Keratinocyte (primary cell): Measurements from ENCODE around the gene ZC3H7A. TPM values are rescaled to one million over a fixed set of nuclear protein-coding genes. Genes with fewer than 3 reads are reported as not detected.

Experiments
- DNase-seq: peaks from one replicate; pipeline ENCODE4 v3.0.0-alpha.2; 2011; ENCODE audit warnings: low read depth, missing footprints, low spot score
- FAIRE-seq: peaks from 2 replicates; lab custom pipeline; 2011; peaks lifted over from hg19 to GRCh38; lab: Jason Lieb, UNC
- H2AFZ ChIP-seq: 2 replicates; pipeline ENCODE4 v1.6.0; 2012; ENCODE audit warnings: low read length, control low read depth, inconsistent platforms; ENCODE audit not compliant: control insufficient read depth
- H3K27ac ChIP-seq: 2 replicates; pipeline ENCODE4 v1.5.1; 2011; ENCODE audit warnings: low read length; ENCODE audit not compliant: control insufficient read depth, insufficient read depth
- H3K27me3 ChIP-seq: 3 replicates; pipeline ENCODE4 v1.6.0; 2011; ENCODE audit warnings: low read length; ENCODE audit not compliant: control insufficient read depth, insufficient read depth; ENCODE audit errors: extremely low read depth
- H3K36me3 ChIP-seq, 2 experiments: 2 replicates in 1 of 2; 3 replicates in 1 of 2; pipeline ENCODE4 v1.5.1; 2011; ENCODE audit warnings: low read length in 2 of 2, mild to moderate bottlenecking in 1 of 2; ENCODE audit not compliant: control insufficient read depth in 2 of 2, insufficient read depth in 2 of 2; ENCODE audit errors: extremely low read depth in 1 of 2
- H3K4me1 ChIP-seq: 3 replicates; pipeline ENCODE4 v1.5.1; 2011; ENCODE audit warnings: low read length; ENCODE audit not compliant: control insufficient read depth, insufficient read depth; ENCODE audit errors: extremely low read depth
- H3K4me2 ChIP-seq: 3 replicates; pipeline ENCODE4 v1.6.0; 2011; ENCODE audit warnings: low read depth, low read length; ENCODE audit not compliant: control insufficient read depth, insufficient read depth; ENCODE audit errors: extremely low read depth
- H3K4me3 ChIP-seq, 3 experiments: fragments of 200-600 bp in 1 of 3; sonication (generic) in 1 of 3; 2 replicates in 2 of 3; 3 replicates in 1 of 3; pipeline ENCODE4 v1.5.1; 2011 to 2016; ENCODE audit warnings: low read length in 3 of 3, mild to moderate bottlenecking in 3 of 3, control low read depth in 2 of 3, inconsistent platforms in 1 of 3, low read depth in 1 of 3, mixed read lengths in 1 of 3, mixed run types in 1 of 3, moderate library complexity in 1 of 3; ENCODE audit not compliant: control insufficient read depth in 2 of 3, insufficient read depth in 2 of 3; ENCODE audit errors: extremely low read depth in 1 of 3
- H3K79me2 ChIP-seq: 2 replicates; pipeline ENCODE4 v1.6.0; 2012; ENCODE audit warnings: low read length; ENCODE audit not compliant: control insufficient read depth, insufficient read depth
- H3K9ac ChIP-seq: 3 replicates; pipeline ENCODE4 v1.6.0; 2011; ENCODE audit warnings: low read length; ENCODE audit not compliant: control insufficient read depth, insufficient read depth; ENCODE audit errors: extremely low read depth
- H3K9me1 ChIP-seq: 3 replicates; pipeline ENCODE4 v1.6.0; 2011; ENCODE audit warnings: low read length; ENCODE audit not compliant: control insufficient read depth, insufficient read depth; ENCODE audit errors: extremely low read depth
- H3K9me3 ChIP-seq: 2 replicates; pipeline ENCODE4 v1.5.1; 2012; ENCODE audit warnings: low read depth, low read length; ENCODE audit not compliant: control insufficient read depth
- H4K20me1 ChIP-seq: 3 replicates; pipeline ENCODE4 v1.6.0; 2011; ENCODE audit warnings: low read length; ENCODE audit not compliant: control insufficient read depth, insufficient read depth; ENCODE audit errors: extremely low read depth
- EZH2 ChIP-seq: IDR thresholded peaks from one replicate; pipeline ENCODE4 v1.6.1; 2012; ENCODE audit warnings: inconsistent platforms, mild to moderate bottlenecking, low read length, moderate library complexity
- dilution Hi-C: fragments of 300-500 bp; cut with MboI; formaldehyde crosslinking; loops from one replicate; pipeline ENCODE4 v1.7.0; 2020; ENCODE audit warnings: low sequenced_read_pairs; ENCODE audit not compliant: extremely low pct_ligation_motif_present
- polyA plus RNA-seq, 5 experiments: library from polyadenylated mRNA; depleted of rRNA in 3 of 5; stranded (reverse) in 3 of 5; stranded (forward) in 1 of 5; unstranded in 1 of 5; fragments of >200 nt; gene quantifications; 1 replicate in 1 of 5; 2 replicates in 3 of 5; 3 replicates in 1 of 5; pipeline versions ENCODE4 v1.2.1 to v1.2.3, GENCODE V29; 2011 to 2012; ENCODE audit warnings: missing spikeins in 2 of 5, low read depth in 1 of 5, low replicate concordance in 1 of 5
- TF ChIP-seq, protein P1 (sequence below), 3 experiments: IDR thresholded peaks in 1 of 3; conservative IDR thresholded peaks in 1 of 3; optimal IDR thresholded peaks in 1 of 3; 2 replicates in 2 of 3; 3 replicates in 1 of 3; pipeline versions ENCODE3 to v1.5.1; 2011; ENCODE audit warnings: low read length in 3 of 3, mild to moderate bottlenecking in 3 of 3, moderate library complexity in 2 of 3, control low read depth in 1 of 3, inconsistent platforms in 1 of 3; ENCODE audit not compliant: insufficient read depth in 2 of 3; ENCODE audit errors: extremely low read depth in 1 of 3

The ZC3H7A gene
- polyA plus RNA-seq, 1 donor (not counting 4 experiments of a cell fraction or from before 2014, with no cell fraction given): 43.9 TPM

DNA sequence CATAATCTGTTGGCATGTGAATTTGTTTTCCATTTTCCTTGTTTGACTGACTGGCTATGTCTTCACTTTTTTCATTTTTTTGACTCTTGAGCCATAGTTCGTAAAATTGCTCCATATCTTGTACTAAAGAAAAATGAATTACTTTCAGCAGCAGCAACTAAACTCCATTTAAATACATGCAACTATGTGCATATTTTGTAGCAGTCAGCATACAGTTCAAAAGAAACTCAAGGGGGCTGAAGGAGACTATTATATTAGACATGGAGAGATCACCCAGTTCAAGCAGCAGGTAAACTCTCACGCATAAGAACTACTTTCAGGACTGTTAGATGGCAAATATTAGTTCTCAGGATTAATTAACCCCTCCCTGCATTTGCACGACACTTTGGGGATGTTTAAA lies 40.8 kb downstream of the ZC3H7A start:
- Histone ChIP-seq H3K9me3 (no peaks in the 10 kb centered on the region), H3K4me2 (no peak overlapping the region), H3K79me2 (no peaks in the 10 kb centered on the region), H3K27ac (no peak overlapping the region), H3K9me1 (no peaks in the 10 kb centered on the region), H3K27me3 (no peaks in the 10 kb centered on the region), H3K36me3 (peaks cover 24 to 39% of the 10 kb centered on the region in 2 experiments), H3K4me3 (no peak overlapping the region), H4K20me1 (no peaks in the 10 kb centered on the region), H3K4me1 (no peaks in the 10 kb centered on the region), H3K9ac (no peak overlapping the region), H2AFZ (no peak overlapping the region)
- TF ChIP-seq, protein P1, sequence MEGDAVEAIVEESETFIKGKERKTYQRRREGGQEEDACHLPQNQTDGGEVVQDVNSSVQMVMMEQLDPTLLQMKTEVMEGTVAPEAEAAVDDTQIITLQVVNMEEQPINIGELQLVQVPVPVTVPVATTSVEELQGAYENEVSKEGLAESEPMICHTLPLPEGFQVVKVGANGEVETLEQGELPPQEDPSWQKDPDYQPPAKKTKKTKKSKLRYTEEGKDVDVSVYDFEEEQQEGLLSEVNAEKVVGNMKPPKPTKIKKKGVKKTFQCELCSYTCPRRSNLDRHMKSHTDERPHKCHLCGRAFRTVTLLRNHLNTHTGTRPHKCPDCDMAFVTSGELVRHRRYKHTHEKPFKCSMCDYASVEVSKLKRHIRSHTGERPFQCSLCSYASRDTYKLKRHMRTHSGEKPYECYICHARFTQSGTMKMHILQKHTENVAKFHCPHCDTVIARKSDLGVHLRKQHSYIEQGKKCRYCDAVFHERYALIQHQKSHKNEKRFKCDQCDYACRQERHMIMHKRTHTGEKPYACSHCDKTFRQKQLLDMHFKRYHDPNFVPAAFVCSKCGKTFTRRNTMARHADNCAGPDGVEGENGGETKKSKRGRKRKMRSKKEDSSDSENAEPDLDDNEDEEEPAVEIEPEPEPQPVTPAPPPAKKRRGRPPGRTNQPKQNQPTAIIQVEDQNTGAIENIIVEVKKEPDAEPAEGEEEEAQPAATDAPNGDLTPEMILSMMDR (optimal IDR thresholded peaks at IDR 0.05 in 1 of 3, IDR thresholded peaks at IDR 0.05 in 1 of 3, conservative IDR thresholded peaks at IDR 0.05 in 1 of 3; ENCODE audit: extremely low read depth in 1 of 3, insufficient read depth in 2 of 3, low read length in 3 of 3): no peak
- TF ChIP-seq EZH2: no peak
- dilution Hi-C loops: no loop called here
- DNase-seq (no peak), FAIRE-seq (no peak)

DNA sequence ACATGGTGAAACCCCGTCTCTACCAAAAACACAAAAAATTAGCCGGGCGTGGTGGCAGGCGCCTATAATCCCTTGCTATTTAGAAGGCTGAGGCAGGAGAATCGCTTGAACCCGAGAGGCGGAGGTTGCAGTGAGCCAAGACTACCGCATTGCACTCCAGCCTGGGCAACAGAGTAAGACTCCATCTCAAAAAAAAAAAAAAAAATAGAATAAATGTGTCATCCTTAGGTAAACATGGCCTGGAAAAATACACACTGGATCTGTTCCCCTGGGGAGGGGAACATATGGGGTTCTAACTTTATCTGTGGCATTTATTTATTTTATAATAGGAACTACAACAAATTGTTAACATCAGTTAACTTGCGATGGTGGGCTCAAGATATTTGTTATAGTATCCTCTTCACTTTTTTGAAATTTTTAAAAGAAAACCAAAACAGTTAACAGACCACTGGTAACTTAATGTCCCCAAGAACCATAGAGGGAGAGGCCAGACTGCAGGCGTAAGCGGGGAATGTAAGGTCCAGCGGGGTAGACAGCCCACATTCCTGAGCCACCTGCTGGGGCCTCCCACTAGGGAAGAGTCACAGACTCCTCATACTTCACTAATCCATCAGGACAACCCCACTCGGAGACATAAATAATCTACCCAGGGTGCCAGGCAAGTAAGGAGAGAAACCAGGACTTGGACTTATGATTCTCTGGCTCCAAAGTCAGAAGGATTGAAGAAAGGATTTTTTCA lies 41.9 kb downstream of the ZC3H7A start:
- Histone ChIP-seq H3K27me3 (no peaks in the 10 kb centered on the region), H3K4me1 (no peaks in the 10 kb centered on the region), H2AFZ (no peak overlapping the region), H3K36me3 (peaks cover 20 to 44% of the 10 kb centered on the region in 2 experiments), H4K20me1 (no peaks in the 10 kb centered on the region), H3K79me2 (no peaks in the 10 kb centered on the region), H3K4me2 (no peak overlapping the region), H3K9me3 (no peaks in the 10 kb centered on the region), H3K4me3 (no peak overlapping the region), H3K27ac (no peak overlapping the region), H3K9me1 (no peaks in the 10 kb centered on the region), H3K9ac (no peak overlapping the region)
- DNase-seq (no peak), FAIRE-seq (no peak)
- TF ChIP-seq, protein P1 (optimal IDR thresholded peaks at IDR 0.05 in 1 of 3, IDR thresholded peaks at IDR 0.05 in 1 of 3, conservative IDR thresholded peaks at IDR 0.05 in 1 of 3; ENCODE audit: extremely low read depth in 1 of 3, insufficient read depth in 2 of 3, low read length in 3 of 3): no peak
- TF ChIP-seq EZH2: no peak
- dilution Hi-C loops: no loop called here
